HG02973 (cell line): ENCODE results near the gene HACD4.
"Not testable (repeated sequence)": the region's sequence is repeated elsewhere in the genome, so short reads cannot be mapped to it uniquely, and the experiment has no call there.

Experiments used
- ATAC-seq: cut with Tn5 transposase; IDR thresholded peaks from one replicate; pipeline ENCODE4 v1.9.1; 2021; ENCODE audit warnings: moderate library complexity; ENCODE audit not compliant: unreplicated experiment

The HACD4 gene

DNA sequence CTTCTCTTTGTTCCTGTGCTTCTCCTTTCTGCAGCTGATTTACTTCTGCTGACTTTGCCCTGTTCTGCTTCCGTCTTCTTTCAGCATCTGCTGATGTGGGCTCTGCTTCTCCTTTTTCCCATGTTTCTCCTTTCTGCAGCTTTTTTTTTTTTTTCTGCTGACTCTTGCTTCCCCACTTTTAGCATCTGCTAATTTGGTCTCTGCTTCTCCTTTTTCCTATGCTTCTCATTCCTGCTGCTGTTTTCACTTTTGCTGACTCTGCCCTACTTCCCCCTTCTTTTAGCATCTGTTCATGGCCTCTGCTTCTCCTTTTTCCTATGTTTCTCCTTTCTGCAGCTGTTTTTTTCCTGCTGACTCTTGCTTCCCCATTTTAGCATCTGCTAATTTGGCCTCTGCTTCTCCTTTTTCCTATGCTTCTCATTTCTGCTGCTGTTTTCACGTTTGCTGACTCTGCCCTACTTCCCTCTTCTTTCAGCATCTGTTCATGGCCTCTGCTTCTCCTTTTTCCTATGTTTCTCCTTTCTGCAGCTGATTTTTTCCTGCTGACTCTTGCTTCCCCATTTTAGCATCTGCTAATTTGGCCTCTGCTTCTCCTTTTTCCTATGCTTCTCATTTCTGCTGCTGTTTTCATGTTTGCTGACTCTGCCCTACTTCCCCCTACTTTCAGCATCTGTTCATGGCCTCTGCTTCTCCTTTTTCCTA, 58.0 kb downstream of the HACD4 start:
- not testable (repeated sequence) for ATAC-seq

GRCh38 chr9:20972684-20973083, 58.8 kb downstream of the HACD4 start:
- no peak for ATAC-seq

DNA sequence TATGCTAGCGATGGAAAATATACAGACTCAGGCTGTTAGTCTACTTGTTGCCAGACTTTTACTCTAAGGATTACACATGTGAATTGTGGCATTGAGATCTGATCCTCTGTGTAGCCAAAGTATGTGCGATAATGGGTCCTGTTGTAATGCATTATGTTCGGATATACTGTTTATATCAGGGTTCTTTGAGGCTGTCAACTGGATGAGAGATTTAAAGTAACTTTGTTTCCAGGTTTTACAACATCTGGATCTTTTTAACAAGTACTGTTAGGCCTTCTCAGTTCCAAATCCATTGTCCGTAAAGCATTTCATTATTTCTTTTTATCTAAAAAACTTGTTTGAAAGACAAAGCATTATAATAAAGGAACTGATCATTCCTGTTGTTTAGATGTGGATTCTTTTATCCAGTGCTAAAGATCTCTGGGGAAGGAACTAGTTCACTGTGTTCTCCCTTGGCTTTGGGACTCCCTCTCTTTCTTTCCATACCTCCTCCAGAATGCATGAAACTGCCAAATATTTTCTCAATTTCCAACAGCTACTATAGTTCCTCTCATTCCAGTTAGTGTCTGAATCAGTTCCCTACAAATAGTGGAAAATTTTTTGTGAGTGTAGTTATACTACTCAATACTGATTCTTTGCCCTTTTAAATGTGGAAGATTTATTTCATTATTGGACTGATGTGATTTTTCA, 68.8 kb downstream of the HACD4 start:
- no peak for ATAC-seq

- no peak for ATAC-seq
These were observed 80.7 kb downstream of the HACD4 start for GRCh38 chr9:20950707-20951106.
